EH (cell line): Measurements from ENCODE around the gene ALPG.
"Not testable (repeated sequence)": the region's sequence is repeated elsewhere in the genome, so short reads cannot be mapped to it uniquely, and the experiment has no call there.

ENCODE experiments used
- DNase-seq: peaks from one replicate; pipeline ENCODE4 v3.0.0-alpha.2; 2015; ENCODE audit warnings: low read depth

Gene ALPG

GRCh38 chr2:232440220-232441018 is 33.8 kb downstream of the ALPG start:
- DNase-seq: peak; percentile 69

- no peak for DNase-seq
These were observed 34.6 kb downstream of the ALPG start for GRCh38 chr2:232441147-232441651.

GRCh38 chr2:232441922-232442321 is 35.3 kb downstream of the ALPG start:
- not testable (repeated sequence) for DNase-seq

- DNase-seq: not testable (repeated sequence)
These were observed 35.8 kb downstream of the ALPG start for GRCh38 chr2:232442431-232442830.

GRCh38 chr2:232443047-232443446 is 36.4 kb downstream of the ALPG start:
- not testable (repeated sequence) for DNase-seq

GRCh38 chr2:232443669-232444408 is 37.2 kb downstream of the ALPG start:
- DNase-seq: not testable (repeated sequence)

- DNase-seq: peak; percentile 68
These were observed 37.9 kb downstream of the ALPG start for GRCh38 chr2:232444409-232445148.

- not testable (repeated sequence) for DNase-seq
These were observed 38.7 kb downstream of the ALPG start for GRCh38 chr2:232445149-232445885.

GRCh38 chr2:232446266-232446777 is 39.7 kb downstream of the ALPG start:
- not testable (repeated sequence) for DNase-seq

- no peak for DNase-seq
These were observed 40.5 kb downstream of the ALPG start for GRCh38 chr2:232447091-232447620.

GRCh38 chr2:232447638-232448303 is 41.1 kb downstream of the ALPG start:
- DNase-seq: no peak

GRCh38 chr2:232448304-232448690 is 41.7 kb downstream of the ALPG start:
- no peak for DNase-seq

- no peak for DNase-seq
These were observed 43.3 kb downstream of the ALPG start for GRCh38 chr2:232449964-232450363.

- not testable (repeated sequence) for DNase-seq
These were observed 45.0 kb downstream of the ALPG start for GRCh38 chr2:232451645-232452044.

GRCh38 chr2:232454630-232455029 is 48.0 kb downstream of the ALPG start:
- DNase-seq: no peak

- no peak for DNase-seq
These were observed 49.0 kb downstream of the ALPG start, which contains the start of gene ALPI for GRCh38 chr2:232455426-232456255. ALPI (plus strand) TSS chr2:232456153; CDS start chr2:232456200, 47 bp downstream.

GRCh38 chr2:232456296-232457120 is 49.9 kb downstream of the ALPG start:
- no peak for DNase-seq
